Nephron (organoid): ENCODE measurements around the gene NR3C2.

Experiments
- H3K27ac Mint-ChIP-seq, 3 experiments: 2 replicates each; pipeline ENCODE4 v1.8.0; 2020; ENCODE audit warnings: mixed read lengths in 3 of 3, mild to moderate bottlenecking in 2 of 3, moderate library complexity in 1 of 3
- H3K27me3 Mint-ChIP-seq: 2 replicates; pipeline ENCODE4 v1.8.0; 2021; ENCODE audit warnings: low read depth, mild to moderate bottlenecking, moderate library complexity, mixed read lengths
- H3K36me3 Mint-ChIP-seq: 2 replicates; pipeline ENCODE4 v1.8.0; 2020; ENCODE audit warnings: low read depth, mixed read lengths
- H3K4me1 Mint-ChIP-seq: 2 replicates; pipeline ENCODE4 v1.8.0; 2020; ENCODE audit warnings: mixed read lengths
- H3K4me3 Mint-ChIP-seq, 3 experiments: 2 replicates each; pipeline ENCODE4 v1.8.0; 2020; ENCODE audit warnings: mild to moderate bottlenecking in 3 of 3, mixed read lengths in 3 of 3, moderate library complexity in 2 of 3
- H3K9me3 Mint-ChIP-seq: 2 replicates; pipeline ENCODE4 v1.8.0; 2020; ENCODE audit warnings: mixed read lengths
- TF ChIP-seq, protein P1 (sequence below), 3 experiments: fragments of 200-600 bp; sonication (generic); IDR thresholded peaks; one replicate each; pipeline ENCODE4 v1.5.0; 2021; ENCODE audit warnings: antibody characterized with exemption in 3 of 3; ENCODE audit not compliant: unreplicated experiment in 3 of 3

Gene NR3C2

DNA sequence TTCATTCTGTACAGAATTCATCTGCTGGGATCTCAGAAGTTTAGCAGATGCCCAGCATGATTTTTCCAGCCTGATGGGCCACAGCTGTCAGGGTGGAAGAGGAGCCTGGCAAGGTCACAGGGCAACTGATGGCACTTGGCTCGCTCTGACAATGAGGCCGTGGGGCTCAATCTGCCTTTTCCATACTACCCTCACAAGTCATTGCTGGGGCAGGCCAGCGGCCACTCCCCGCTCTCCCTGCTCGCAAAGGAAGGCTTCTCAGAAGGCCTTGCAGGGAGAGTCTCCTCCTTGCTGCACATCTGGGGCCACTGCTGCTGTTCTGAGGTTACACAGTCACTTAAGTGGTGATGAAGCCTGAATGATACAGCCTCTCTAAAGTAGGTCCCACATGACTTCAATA, 349.1 kb downstream of the NR3C2 start:
- H3K4me3 Mint-ChIP-seq: no peak overlapping the region

DNA sequence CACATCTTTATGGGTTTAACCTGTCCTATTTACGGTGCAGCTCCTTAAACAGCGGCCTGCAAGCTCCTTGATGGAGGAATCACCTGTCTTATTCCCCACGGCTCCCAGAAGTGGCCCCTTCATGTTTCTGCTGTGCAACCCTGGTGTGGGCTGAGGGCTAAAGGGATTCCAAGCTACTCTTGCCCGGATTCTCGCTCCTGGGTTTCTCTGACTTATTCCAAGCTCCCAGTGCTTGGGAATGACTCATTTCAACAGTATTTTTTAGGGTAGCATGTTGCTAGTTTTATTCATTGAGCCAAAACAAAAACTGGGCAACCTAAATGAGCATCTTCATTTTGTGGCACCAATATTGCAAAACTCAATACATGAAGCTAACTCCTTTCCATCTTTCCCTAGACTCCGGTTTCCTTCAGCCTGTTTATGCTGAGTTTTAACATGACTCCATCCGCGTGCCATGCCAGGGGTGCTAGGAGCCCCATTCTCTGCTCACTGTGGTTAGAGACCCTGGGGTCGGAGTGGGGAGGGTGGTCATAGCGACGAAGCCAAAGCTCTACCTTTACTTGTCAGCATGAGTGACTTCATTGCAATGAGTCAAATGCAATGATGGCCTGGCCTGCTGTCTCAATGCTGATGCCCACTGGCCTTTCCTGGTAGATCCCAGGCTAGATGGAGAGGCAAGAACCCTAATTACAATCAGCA, 349.7 kb downstream of the NR3C2 start:
- Mint-ChIP-seq H3K4me1 (peaks cover 8% of the 10 kb centered on the region), H3K36me3 (no peaks in the 10 kb centered on the region), H3K9me3 (no peaks in the 10 kb centered on the region), H3K27me3 (no peaks in the 10 kb centered on the region), H3K27ac (no peak overlapping the region), H3K4me3 (no peak overlapping the region)
- TF ChIP-seq, protein P1, sequence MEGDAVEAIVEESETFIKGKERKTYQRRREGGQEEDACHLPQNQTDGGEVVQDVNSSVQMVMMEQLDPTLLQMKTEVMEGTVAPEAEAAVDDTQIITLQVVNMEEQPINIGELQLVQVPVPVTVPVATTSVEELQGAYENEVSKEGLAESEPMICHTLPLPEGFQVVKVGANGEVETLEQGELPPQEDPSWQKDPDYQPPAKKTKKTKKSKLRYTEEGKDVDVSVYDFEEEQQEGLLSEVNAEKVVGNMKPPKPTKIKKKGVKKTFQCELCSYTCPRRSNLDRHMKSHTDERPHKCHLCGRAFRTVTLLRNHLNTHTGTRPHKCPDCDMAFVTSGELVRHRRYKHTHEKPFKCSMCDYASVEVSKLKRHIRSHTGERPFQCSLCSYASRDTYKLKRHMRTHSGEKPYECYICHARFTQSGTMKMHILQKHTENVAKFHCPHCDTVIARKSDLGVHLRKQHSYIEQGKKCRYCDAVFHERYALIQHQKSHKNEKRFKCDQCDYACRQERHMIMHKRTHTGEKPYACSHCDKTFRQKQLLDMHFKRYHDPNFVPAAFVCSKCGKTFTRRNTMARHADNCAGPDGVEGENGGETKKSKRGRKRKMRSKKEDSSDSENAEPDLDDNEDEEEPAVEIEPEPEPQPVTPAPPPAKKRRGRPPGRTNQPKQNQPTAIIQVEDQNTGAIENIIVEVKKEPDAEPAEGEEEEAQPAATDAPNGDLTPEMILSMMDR (IDR thresholded peaks at IDR 0.05; ENCODE audit: unreplicated experiment in 3 of 3): no peak

More for the DNA sequence above, 349.1 kb downstream of the NR3C2 start:
- TF ChIP-seq, protein P1 (IDR thresholded peaks at IDR 0.05; ENCODE audit: unreplicated experiment in 3 of 3): no peak
- H3K36me3 Mint-ChIP-seq: peaks cover 4% of the 10 kb centered on the region
- peaks cover 8% of the 10 kb centered on the region for H3K4me1 Mint-ChIP-seq
- H3K9me3 Mint-ChIP-seq: no peaks in the 10 kb centered on the region
- H3K27ac Mint-ChIP-seq: no peak overlapping the region
- no peaks in the 10 kb centered on the region for H3K27me3 Mint-ChIP-seq

DNA sequence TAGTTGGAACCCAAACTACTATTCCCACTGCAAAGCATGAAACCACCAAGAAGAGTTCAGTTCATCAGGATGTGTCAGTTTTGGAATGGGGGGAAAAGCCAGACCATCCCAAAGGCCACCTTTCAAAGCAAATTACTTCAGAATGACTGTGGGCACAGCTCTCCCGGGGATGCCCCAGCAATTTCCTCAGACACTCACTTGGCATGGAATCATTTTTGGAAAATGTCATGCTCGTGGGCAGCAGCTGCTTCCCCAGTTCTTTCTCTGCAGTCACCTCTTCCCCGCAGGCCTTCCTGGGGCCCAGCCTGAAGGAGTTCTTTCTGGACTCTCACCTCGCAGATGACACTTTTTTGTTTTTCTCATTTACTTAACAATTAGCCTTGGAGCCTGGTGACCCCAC, 350.3 kb downstream of the NR3C2 start:
- Mint-ChIP-seq H3K9me3 (peaks cover 4% of the 10 kb centered on the region), H3K4me3 (no peak overlapping the region), H3K4me1 (peaks cover 8% of the 10 kb centered on the region), H3K27ac (no peak overlapping the region), H3K27me3 (no peaks in the 10 kb centered on the region), H3K36me3 (no peaks in the 10 kb centered on the region)
- TF ChIP-seq, protein P1 (IDR thresholded peaks at IDR 0.05; ENCODE audit: unreplicated experiment in 3 of 3): no peak

DNA sequence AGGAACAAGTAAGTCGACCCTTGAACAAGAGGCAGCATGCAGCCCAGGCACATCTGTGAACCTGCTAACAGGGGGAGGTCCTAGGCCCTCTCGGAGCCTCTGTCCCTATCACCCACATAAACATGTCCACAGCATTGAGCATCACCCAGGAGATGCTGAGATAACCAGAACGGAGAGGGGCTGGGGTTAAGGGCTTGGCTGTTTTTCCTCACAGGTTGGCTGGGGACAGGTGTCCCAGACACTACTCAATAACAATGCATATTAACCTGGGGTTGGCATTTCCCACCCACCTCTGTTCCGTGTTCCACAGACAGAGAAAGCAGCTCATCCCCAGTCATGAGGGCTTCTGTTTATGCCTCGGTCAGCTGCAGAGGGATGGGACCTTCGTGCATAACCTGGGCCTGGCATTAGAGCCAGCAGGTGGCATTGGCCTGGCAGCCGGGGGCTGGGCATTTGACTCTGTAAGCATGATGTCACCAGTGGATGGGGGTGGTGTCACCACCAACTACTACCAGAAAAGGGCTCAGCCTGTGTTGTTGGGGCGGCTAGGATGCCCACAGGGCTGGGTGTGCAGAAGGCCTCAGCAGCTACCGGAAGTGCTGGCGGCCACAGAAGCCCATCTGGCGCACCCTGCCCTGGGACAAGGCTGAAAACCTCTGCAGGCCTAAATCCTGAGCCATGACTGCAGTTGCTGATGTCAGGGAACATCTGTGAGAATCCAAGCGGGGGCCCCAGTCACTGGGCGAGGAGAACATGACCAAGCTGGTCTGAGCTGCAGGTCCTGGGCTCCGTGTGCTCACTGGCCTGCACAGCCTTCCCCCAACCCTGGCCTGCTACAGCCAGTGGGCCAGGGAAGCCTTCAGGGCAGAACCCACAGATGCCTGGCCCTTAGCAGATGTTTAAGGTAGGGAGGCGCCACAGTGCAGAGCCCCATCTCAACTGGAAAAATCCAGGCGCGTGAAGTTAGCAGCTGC, 351.4 kb downstream of the NR3C2 start:
- H3K36me3 Mint-ChIP-seq: no peaks in the 10 kb centered on the region
- TF ChIP-seq, protein P1 (IDR thresholded peaks at IDR 0.05; ENCODE audit: unreplicated experiment in 3 of 3): no peak
- H3K27ac Mint-ChIP-seq: no peak overlapping the region
- peaks cover 6% of the 10 kb centered on the region for H3K9me3 Mint-ChIP-seq
- peaks cover 8% of the 10 kb centered on the region for H3K4me1 Mint-ChIP-seq
- no peak overlapping the region for H3K4me3 Mint-ChIP-seq
- H3K27me3 Mint-ChIP-seq: no peaks in the 10 kb centered on the region

DNA sequence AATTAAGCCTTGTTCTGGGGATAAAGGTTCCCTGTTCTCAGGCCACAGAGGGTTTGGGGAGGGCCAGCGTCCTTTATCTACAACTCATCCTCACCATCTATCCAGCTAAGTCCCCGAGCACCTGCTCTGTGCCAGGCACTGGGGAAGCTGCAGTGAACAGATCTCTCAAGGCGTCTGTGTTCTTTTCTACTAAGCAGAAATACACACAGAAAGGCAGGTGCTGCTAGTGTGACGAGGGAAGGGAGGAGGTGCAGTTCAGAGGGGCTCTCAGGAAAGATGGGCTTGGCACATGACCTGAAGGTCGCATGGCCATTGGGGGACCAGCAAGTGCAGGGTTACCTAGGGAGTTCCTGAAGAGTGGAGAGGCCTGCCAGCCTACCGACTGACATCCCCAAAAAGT, 352.2 kb downstream of the NR3C2 start:
- H3K36me3 Mint-ChIP-seq: peaks cover 4% of the 10 kb centered on the region
- H3K27ac Mint-ChIP-seq: no peak overlapping the region
- peaks cover 14% of the 10 kb centered on the region for H3K9me3 Mint-ChIP-seq
- TF ChIP-seq, protein P1 (IDR thresholded peaks at IDR 0.05; ENCODE audit: unreplicated experiment in 3 of 3): no peak
- H3K4me3 Mint-ChIP-seq: no peak overlapping the region
- no peaks in the 10 kb centered on the region for H3K27me3 Mint-ChIP-seq
- peaks cover 8% of the 10 kb centered on the region for H3K4me1 Mint-ChIP-seq
